Stimulated activated naive B cell treated with anti-CD40 and anti-IgM and Interleukin-4, amounts not matched to agents 10 μg/mL and 1 μg/mL and 100 μg/mL, for 72 hours (primary cell): ENCODE data around the gene RNF144A.
"Not testable (repeated sequence)": the region's sequence is repeated elsewhere in the genome, so short reads cannot be mapped to it uniquely, and the experiment has no call there.

Source experiments
- ATAC-seq, 2 donors: fragments of 150-1000 bp; cut with Tn5 transposase; replicated peaks; 2 replicates each; pipeline ENCODE4 v1.10.0; 2021; ENCODE audit warnings: moderate library complexity in 1 of 2
- DNase-seq: peaks from one replicate; pipeline ENCODE4 v3.0.0; 2021
- H3K27ac Mint-ChIP-seq: one replicate; pipeline ENCODE4 v1.8.0; 2022; ENCODE audit warnings: mild to moderate bottlenecking, mixed read lengths
- H3K27me3 Mint-ChIP-seq, 2 donors: one replicate each; pipeline ENCODE4 v1.8.0; 2022; ENCODE audit warnings: mixed read lengths in 2 of 2
- H3K36me3 Mint-ChIP-seq, 2 donors: one replicate each; pipeline ENCODE4 v1.8.0; 2022; ENCODE audit warnings: mixed read lengths in 2 of 2, mild to moderate bottlenecking in 1 of 2
- H3K4me1 Mint-ChIP-seq, 2 donors: one replicate each; pipeline ENCODE4 v1.8.0; 2022; ENCODE audit warnings: mixed read lengths in 2 of 2, mild to moderate bottlenecking in 1 of 2
- H3K4me3 Mint-ChIP-seq, 2 donors: one replicate each; pipeline ENCODE4 v1.8.0; 2022; ENCODE audit warnings: mild to moderate bottlenecking in 2 of 2, mixed read lengths in 2 of 2, moderate library complexity in 1 of 2
- H3K9me3 Mint-ChIP-seq, 2 donors: one replicate each; pipeline ENCODE4 v1.8.0; 2022; ENCODE audit warnings: mixed read lengths in 2 of 2, mild to moderate bottlenecking in 1 of 2

RNF144A gene

DNA sequence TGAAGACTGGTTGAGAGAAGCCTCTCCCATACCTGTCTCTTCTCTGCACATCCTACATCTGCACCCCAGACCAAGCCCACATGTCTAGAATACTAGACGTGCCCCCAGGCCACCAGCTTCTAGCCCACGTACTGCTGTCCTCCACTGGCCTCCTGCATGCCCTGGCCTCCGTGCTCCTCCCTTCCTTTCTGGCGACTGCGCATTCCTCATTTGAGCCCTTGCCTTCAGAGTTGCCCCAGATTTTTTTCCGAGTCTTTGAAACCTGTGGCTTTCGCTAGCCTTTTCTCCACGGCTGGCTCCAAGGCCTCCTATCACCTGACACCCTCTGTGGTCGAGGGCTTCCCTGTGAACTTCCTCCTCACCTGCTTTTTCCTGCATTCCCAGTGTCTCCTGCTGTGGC is 11.2 kb downstream of the RNF144A start:
- DNase-seq (no peak), ATAC-seq (no peak)
- Mint-ChIP-seq H3K4me3 (no peak overlapping the region), H3K27ac (no peak overlapping the region), H3K9me3 (peaks cover 2 to 11% of the 10 kb centered on the region in 2 donors), H3K36me3 (peaks cover 3 to 7% of the 10 kb centered on the region in 2 donors), H3K27me3 (peaks cover 5 to 10% of the 10 kb centered on the region in 2 donors), H3K4me1 (peaks cover 7 to 9% of the 10 kb centered on the region in 2 donors)

GRCh38 chr2:6929196-6929819 is 12.1 kb downstream of the RNF144A start:
- Mint-ChIP-seq H3K27ac (no peak overlapping the region), H3K27me3 (peaks cover 5% of the 10 kb centered on the region in 2 donors), H3K9me3 (peaks cover 2 to 11% of the 10 kb centered on the region in 2 donors), H3K4me1 (peaks cover 6 to 11% of the 10 kb centered on the region in 2 donors), H3K4me3 (no peak overlapping the region), H3K36me3 (peaks cover 3 to 7% of the 10 kb centered on the region in 2 donors)
- no peak for DNase-seq
- peak in 1 of 2 donors; percentile 16 for ATAC-seq

DNA sequence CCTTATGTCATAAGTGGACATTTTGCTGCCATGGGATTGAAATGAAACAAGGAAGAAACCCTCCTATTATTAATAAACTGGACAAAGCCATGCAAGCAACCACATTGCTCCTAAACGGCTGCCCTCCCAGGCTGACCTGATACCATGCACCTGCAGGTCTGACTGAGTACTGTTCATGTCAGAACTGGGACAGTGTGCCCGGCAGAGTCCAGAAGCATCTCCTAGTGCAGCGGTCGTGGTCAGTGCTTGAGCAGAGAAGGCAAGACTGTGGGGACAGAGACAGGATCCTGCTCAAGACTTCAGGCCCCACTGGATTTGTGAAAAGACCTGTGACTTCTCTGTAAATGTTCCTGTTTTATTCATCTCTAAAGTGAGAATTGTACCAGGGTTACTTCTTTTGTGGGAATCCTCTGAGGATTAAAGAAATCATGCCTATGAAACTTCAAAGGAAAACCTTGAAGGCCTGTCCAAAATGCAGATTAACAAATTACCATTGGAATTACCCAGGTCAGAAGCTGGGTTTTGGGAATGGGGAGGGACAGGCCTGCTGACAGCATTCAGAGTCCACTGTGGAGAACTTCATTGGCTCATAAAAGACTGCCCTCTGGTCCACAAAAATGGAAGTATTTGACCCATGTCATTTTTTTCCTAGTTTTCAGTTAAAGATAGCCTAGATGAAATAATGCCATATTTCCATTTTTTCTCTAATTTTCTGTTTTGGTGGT is 13.9 kb downstream of the RNF144A start:
- Mint-ChIP-seq H3K27me3 (peaks cover 0 to 5% of the 10 kb centered on the region in 2 donors), H3K27ac (no peak overlapping the region), H3K36me3 (peaks cover 3 to 7% of the 10 kb centered on the region in 2 donors), H3K9me3 (peaks cover 6 to 11% of the 10 kb centered on the region in 2 donors), H3K4me3 (no peak overlapping the region), H3K4me1 (peaks cover 11 to 15% of the 10 kb centered on the region in 2 donors)
- ATAC-seq (no peak), DNase-seq (no peak)

DNA sequence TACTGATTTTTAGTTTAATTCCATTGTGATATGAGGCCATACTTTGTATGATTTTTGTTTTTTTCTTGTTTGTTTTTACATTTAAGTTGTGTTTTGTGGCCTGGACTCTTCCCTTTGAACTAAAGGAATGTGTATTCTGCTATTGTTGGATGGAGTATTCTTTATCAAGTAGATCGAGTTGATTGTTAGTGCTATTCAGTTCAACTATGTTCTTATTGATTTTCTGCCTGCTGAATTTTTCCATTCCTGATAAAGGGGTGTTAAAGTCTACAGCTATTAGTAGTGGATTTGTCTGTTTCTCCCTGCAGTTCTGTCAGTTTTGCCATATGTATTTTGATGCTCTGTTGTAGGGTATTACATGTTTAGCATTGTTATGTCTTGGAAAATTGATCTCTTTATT is 14.5 kb downstream of the RNF144A start:
- Mint-ChIP-seq H3K4me3 (no peak overlapping the region), H3K9me3 (peaks cover 6 to 11% of the 10 kb centered on the region in 2 donors), H3K36me3 (peaks cover 3 to 7% of the 10 kb centered on the region in 2 donors), H3K4me1 (peaks cover 11 to 15% of the 10 kb centered on the region in 2 donors), H3K27me3 (peaks cover 0 to 5% of the 10 kb centered on the region in 2 donors), H3K27ac (no peak overlapping the region)
- ATAC-seq (no peak), DNase-seq (no peak)

DNA sequence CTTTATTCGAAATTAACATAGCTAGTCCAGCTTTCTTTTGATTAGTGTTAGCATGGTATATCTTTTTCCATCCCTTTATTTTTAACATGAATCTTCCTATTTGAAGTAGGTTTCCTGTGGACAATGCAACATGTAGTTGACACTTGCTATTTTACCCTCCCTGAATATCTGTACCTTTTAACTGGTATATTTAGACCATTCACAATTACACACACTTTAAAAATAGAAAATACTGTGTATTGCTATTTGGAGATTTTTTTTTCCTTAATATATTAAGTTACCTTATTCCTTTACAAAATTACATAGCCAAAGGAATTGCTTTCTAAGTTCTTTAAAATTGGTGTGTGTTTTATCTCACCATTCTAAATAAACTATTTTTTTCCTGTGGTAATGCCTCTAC is 15.0 kb downstream of the RNF144A start:
- Mint-ChIP-seq H3K27me3 (peaks cover 0 to 5% of the 10 kb centered on the region in 2 donors), H3K4me1 (peaks cover 11 to 15% of the 10 kb centered on the region in 2 donors), H3K36me3 (peaks cover 3 to 7% of the 10 kb centered on the region in 2 donors), H3K9me3 (peaks cover 6 to 11% of the 10 kb centered on the region in 2 donors), H3K4me3 (no peak overlapping the region), H3K27ac (no peak overlapping the region)
- ATAC-seq (no peak), DNase-seq (no peak)

DNA sequence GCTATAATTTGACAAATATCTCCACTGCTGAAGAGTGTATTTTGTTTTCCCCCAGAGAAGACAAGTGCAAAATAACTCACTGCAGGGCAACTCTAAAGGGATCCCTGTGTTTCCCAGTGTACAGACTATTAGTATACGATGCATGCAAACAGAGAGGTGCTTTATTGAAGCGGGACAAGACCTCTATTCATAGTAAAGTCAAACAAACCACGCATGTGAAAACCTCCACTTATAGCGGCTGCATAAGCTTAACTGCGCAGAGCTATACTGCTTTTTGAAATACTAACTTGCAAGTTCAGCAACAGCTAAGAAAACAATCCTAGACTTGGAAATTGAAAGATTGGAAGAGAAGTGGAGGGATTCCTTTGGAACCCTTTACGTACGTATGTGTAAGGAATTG is 15.6 kb downstream of the RNF144A start:
- Mint-ChIP-seq H3K4me1 (peaks cover 11 to 15% of the 10 kb centered on the region in 2 donors), H3K4me3 (no peak overlapping the region), H3K27me3 (peaks cover 0 to 5% of the 10 kb centered on the region in 2 donors), H3K36me3 (peaks cover 3 to 7% of the 10 kb centered on the region in 2 donors), H3K9me3 (peaks cover 6 to 11% of the 10 kb centered on the region in 2 donors), H3K27ac (no peak overlapping the region)
- no peak for DNase-seq
- no peak for ATAC-seq

GRCh38 chr2:6933911-6934310 is 16.7 kb downstream of the RNF144A start:
- Mint-ChIP-seq H3K4me3 (no peak overlapping the region), H3K9me3 (peaks cover 4 to 5% of the 10 kb centered on the region in 2 donors), H3K27me3 (peaks cover 0 to 5% of the 10 kb centered on the region in 2 donors), H3K27ac (no peak overlapping the region), H3K36me3 (no peaks in the 10 kb centered on the region), H3K4me1 (peaks cover 11 to 15% of the 10 kb centered on the region in 2 donors)
- ATAC-seq (no peak), DNase-seq (no peak)

- Mint-ChIP-seq H3K27me3 (peaks cover 0 to 5% of the 10 kb centered on the region in 2 donors), H3K4me1 (peaks cover 11 to 15% of the 10 kb centered on the region in 2 donors), H3K27ac (no peak overlapping the region), H3K36me3 (no peaks in the 10 kb centered on the region), H3K4me3 (no peak overlapping the region), H3K9me3 (peaks cover 4 to 5% of the 10 kb centered on the region in 2 donors)
- DNase-seq (no peak), ATAC-seq (peak in 1 of 2 donors; percentile 16)
Observed at GRCh38 chr2:6934345-6934744, 17.1 kb downstream of the RNF144A start.

DNA sequence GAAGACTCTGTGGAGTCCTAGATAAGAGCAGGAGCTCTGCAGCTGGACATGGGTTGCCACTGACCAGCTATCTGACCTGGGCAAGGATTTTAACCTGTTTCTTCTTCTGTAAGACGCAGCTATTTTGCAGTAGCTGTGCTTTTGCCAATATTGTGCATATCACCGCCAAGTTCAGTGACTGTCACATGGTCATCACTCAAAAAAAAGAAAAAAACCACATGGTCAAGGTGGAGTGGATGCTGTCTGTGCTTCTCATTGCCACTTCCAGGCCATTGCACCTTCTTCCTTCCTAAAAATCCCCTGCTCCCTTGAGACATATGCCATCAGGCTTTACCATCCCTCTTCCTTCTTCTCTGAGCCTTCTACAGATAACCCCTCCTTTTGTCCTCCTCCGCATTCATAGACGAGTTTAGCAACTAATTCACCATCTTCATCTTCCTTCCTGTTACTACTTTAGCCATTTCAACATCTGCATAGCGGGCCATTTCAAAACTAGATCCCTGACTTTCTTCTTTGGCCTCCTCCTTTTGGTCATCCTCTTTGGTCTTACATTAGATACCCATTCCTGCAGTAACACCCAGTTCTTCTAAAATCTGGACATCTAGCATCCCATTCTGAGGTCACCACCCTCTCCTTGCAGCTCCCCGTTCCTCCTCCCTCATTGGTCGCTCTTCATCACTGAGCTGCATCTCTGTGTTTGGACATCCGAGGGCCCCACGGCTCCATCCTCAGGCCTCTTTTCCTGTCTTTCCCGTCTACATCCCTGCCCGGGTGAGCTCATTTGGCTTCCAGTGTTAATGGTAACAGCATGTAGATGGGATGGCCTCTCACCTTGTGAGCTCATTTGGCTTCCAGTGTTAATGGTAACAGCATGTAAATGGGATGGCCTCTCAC is 17.8 kb downstream of the RNF144A start:
- Mint-ChIP-seq H3K27ac (no peak overlapping the region), H3K4me3 (no peak overlapping the region)
- peak; percentile 16 to 23 for ATAC-seq

GRCh38 chr2:6935652-6936020 is 18.4 kb downstream of the RNF144A start:
- H3K9me3 Mint-ChIP-seq, H3K27ac Mint-ChIP-seq, H3K27me3 Mint-ChIP-seq, ATAC-seq, H3K36me3 Mint-ChIP-seq, H3K4me3 Mint-ChIP-seq, DNase-seq: not testable (repeated sequence)
- H3K4me1 Mint-ChIP-seq: peaks cover 11 to 15% of the 10 kb centered on the region in 2 donors

More for the DNA sequence above, 17.8 kb downstream of the RNF144A start:
- DNase-seq: no peak
- Mint-ChIP-seq H3K36me3 (no peaks in the 10 kb centered on the region), H3K4me1 (peaks cover 11 to 15% of the 10 kb centered on the region in 2 donors), H3K27me3 (peaks cover 0 to 5% of the 10 kb centered on the region in 2 donors), H3K9me3 (peaks cover 4 to 5% of the 10 kb centered on the region in 2 donors)

GRCh38 chr2:6937157-6937556 is 19.9 kb downstream of the RNF144A start:
- Mint-ChIP-seq H3K36me3 (no peaks in the 10 kb centered on the region), H3K27me3 (peaks cover 0 to 4% of the 10 kb centered on the region in 2 donors), H3K4me3 (no peak overlapping the region), H3K9me3 (peaks cover under 1 to 4% of the 10 kb centered on the region in 2 donors), H3K27ac (no peak overlapping the region), H3K4me1 (peaks cover 11 to 15% of the 10 kb centered on the region in 2 donors)
- ATAC-seq: no peak
- no peak for DNase-seq

- no peak overlapping the region for H3K4me3 Mint-ChIP-seq
- H3K27me3 Mint-ChIP-seq: peaks cover 0 to 4% of the 10 kb centered on the region in 2 donors
- H3K9me3 Mint-ChIP-seq: peaks cover 0 to 4% of the 10 kb centered on the region in 2 donors
- H3K36me3 Mint-ChIP-seq: peaks cover 0 to 3% of the 10 kb centered on the region in 2 donors
- ATAC-seq (no peak), DNase-seq (no peak)
- H3K27ac Mint-ChIP-seq: no peak overlapping the region
- H3K4me1 Mint-ChIP-seq: peaks cover 11 to 15% of the 10 kb centered on the region in 2 donors
Observed at GRCh38 chr2:6937582-6937981, 20.4 kb downstream of the RNF144A start.

- ATAC-seq (no peak), DNase-seq (no peak)
- peaks cover 0 to 4% of the 10 kb centered on the region in 2 donors for H3K9me3 Mint-ChIP-seq
- no peak overlapping the region for H3K4me3 Mint-ChIP-seq
- peaks cover 14 to 20% of the 10 kb centered on the region in 2 donors for H3K4me1 Mint-ChIP-seq
- H3K27me3 Mint-ChIP-seq: peaks cover 8 to 11% of the 10 kb centered on the region in 2 donors
- peaks cover 0 to 7% of the 10 kb centered on the region in 2 donors for H3K36me3 Mint-ChIP-seq
- H3K27ac Mint-ChIP-seq: no peak overlapping the region
Observed at GRCh38 chr2:6939071-6939470, 21.9 kb downstream of the RNF144A start.

DNA sequence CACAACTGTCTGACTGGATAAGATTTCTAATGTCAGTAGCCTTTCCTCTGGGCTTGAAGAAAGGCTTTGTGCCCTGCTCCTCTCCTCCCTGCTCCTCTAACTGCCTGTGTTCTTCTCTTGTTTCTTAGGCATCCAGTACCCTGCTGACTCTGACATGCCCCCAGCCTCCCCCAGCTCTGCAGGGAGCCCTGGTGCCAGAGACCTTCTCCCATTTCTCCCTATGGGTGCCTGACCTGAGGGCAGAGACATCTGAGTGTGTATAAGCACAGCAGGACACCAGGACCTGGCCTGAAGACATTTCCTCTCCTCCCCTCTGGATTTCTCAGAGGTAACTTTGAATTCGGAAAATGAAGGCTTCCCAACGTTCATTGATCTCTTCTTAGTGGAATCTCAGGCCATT is 23.6 kb downstream of the RNF144A start:
- Mint-ChIP-seq H3K27me3 (peaks cover 8 to 11% of the 10 kb centered on the region in 2 donors), H3K9me3 (no peaks in the 10 kb centered on the region), H3K4me3 (no peak overlapping the region), H3K4me1 (peaks cover 17 to 24% of the 10 kb centered on the region in 2 donors), H3K27ac (no peak overlapping the region), H3K36me3 (peaks cover 0 to 7% of the 10 kb centered on the region in 2 donors)
- no peak for DNase-seq
- ATAC-seq: no peak
